GM19240 (cell line): ENCODE data around the gene TADA2A.

ENCODE experiments used
- DNase-seq: peaks from one replicate; pipeline ENCODE4 v3.0.0; 2011; ENCODE audit warnings: low spot score; ENCODE audit not compliant: insufficient read length

Gene TADA2A, protein sequence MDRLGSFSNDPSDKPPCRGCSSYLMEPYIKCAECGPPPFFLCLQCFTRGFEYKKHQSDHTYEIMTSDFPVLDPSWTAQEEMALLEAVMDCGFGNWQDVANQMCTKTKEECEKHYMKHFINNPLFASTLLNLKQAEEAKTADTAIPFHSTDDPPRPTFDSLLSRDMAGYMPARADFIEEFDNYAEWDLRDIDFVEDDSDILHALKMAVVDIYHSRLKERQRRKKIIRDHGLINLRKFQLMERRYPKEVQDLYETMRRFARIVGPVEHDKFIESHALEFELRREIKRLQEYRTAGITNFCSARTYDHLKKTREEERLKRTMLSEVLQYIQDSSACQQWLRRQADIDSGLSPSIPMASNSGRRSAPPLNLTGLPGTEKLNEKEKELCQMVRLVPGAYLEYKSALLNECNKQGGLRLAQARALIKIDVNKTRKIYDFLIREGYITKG

GRCh38 chr17:37406635-37407461, at the start of gene TADA2A, which contains the start of gene ACACA:
TSS of gene TADA2A (plus strand) at chr17:37406886. CDS start at chr17:37411366, 4,480 bp downstream.
TSS of gene ACACA (minus strand) at chr17:37406836. CDS start at chr17:37406299, 537 bp downstream.
- DNase-seq: peak; percentile 73

DNA sequence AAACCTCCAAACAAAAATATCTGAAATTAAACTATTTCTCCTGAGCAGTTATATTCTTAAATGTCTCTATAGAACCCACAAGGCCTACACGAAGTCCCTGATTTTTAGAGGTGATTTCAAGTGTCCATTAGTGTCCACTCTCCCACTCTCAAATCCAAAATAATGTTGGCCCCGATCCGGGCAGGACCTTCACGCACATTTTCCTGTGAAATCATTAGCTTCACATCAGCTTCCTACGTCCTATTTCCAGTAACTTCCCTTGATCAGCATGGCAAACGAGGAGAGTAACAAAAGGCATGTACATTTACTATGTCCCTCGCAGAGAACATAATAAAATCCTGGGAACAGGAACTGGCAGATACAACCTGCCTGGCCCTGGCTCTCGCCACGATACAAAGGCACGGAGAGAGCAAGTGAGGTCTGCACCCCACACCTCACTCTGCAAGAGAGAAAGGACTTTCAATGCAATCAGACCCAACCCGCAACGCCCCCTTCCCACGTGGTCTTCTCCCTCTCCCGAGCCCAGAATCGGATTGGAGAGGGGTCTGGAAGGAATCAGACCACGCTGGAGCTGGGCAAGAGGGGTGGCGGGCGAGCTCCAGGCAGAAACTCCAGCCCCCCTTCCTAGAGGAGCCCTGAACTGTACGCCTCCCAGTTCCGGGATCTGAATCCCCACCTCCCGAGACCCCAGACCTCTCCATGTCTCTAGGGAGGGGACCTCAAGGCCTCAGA, 48.4 kb upstream of the TADA2A start:
- peak; percentile 32 for DNase-seq

GRCh38 chr17:37358830-37359681, 47.6 kb upstream of the TADA2A start:
- peak; percentile 96 for DNase-seq

DNA sequence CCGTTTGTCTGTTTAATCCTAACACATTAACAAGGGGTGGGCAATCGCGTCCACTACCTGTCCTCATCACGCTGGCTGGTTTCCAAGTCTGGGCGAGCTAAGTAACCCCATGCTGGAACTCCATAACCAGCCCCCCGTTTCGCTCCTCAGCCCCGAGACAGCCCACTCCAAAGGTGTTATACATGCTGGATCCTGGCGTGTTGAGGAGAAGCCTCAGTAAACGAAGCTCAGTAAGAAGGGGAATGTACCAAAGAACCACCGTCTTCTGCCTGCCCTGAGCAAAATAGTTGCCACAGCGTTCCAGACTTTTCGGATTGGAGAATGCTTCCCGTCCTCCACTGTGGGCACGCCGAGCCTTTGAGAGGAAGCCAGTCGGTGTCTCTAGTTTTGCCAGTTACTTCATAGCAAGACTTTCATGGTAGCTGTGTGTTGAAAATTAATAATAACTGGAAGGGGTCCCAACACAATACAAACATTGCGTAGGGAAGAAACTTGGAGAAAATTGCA, 47.0 kb upstream of the TADA2A start:
- no peak for DNase-seq

GRCh38 chr17:37360632-37361031, 46.1 kb upstream of the TADA2A start:
- no peak for DNase-seq

DNA sequence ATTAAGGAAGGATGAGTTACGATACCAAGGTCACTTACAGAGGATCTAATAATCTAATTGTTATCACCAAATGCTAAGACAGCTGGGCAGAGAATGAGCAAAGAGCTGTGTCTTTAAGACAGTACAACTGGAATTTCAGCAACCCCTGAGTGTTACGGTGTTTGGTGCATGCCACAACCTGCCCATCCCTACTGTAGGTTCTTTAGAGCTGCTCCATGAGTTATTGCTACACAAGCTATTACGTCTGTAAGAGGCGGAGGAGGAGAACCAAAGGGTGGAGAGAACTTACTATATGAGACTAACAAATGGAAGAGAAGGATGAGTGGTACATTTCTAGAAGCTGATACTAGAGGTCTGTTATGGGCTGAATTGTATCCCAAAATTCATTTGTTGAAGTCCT, 45.1 kb upstream of the TADA2A start:
- no peak for DNase-seq

DNA sequence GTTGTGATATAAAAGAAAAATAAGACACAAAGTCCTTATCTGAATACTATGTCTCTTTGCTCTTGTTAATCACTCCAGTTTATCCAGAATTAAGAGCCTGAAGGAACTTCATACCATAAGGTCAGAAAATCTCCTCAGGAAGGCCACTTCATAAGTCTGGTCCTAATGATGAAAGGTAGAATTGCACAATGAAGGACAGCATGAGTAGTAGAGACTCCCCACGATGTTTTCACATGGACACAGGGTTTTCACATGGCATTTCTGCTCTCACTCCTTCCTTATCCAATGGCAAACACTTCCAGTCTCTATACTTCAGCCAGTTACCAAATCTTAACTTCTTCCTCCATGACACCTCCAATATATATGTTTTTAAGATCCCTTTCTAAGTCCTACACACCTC, 41.1 kb upstream of the TADA2A start:
- DNase-seq: no peak

DNA sequence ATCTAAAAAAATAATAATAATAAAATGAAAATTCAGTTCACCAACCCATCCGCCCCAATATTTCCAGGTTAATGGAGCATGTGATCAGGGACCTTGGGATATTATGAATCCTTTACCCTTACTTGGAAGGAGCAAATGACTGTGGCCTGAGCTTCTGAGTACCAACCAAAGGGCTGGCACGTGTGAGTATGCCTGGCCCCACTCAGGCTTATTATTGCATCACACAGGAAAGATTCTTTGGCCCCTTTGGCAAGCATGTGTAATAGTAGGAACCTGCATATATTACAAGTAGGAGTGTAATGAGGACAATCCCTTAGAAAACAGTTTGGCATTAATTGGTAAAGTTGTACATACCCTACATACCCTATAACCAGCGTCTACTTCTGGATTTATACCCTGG, 38.1 kb upstream of the TADA2A start:
- no peak for DNase-seq

DNA sequence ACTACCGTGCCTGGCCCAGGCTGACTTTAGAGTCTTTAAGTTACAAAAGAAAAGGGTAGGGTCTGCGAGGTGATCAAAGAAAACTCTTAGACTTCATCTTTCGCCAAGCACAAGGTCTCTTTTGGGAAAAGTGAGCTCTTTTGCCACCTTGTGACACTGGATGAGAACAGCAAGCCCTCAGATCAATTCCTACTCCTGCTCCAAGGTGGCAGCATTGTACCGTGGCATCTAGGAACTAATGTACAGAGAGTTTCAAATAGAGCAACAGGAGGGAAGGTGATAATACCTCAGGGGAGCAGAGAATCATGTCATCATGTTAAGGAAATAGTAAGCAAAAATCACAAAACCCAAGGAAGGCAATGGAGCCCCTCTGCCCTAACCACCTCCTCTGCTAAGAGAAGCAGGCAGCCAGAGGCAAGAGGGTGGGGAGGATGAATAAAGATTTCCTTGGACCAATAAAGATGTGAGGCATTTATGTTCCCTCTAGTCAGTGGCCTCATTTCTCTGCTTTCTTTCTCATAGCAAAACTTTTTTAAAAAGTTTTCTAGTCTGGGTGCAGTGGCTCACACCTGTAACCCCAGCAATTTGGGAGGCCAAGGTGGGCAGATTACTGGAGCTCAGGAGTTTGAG, 33.0 kb upstream of the TADA2A start:
- DNase-seq: peak; percentile 41

DNA sequence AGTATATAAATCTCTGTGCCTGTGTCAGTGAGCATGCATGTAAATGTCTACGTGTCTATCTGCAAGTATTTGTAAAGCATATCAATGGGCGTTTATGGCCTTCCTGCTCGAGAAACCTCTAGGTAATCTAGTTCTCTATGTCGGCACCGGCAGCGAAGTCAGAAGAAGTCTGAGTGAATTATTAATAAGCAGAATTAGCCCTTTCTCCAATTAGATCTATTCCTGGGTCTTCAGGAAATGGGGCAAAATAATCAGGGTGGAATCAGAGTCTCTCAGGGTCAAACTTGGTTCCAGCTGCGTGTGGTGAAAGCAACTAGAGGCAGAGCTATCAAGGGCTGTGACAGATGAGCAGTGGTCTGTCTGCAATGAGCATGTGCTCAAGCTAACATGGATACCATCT, 31.0 kb upstream of the TADA2A start, which contains the start of gene C17orf78:
C17orf78 (plus strand) TSS at position 280 of the 400 bp plus-strand sequence; CDS start at position 388, 108 bp downstream.
- no peak for DNase-seq

- no peak for DNase-seq
Measured at GRCh38 chr17:37382056-37382455, 24.6 kb upstream of the TADA2A start.

- no peak for DNase-seq
Measured at GRCh38 chr17:37384560-37385149, 22.0 kb upstream of the TADA2A start.

GRCh38 chr17:37385474-37385990, 21.2 kb upstream of the TADA2A start:
- DNase-seq: no peak

DNA sequence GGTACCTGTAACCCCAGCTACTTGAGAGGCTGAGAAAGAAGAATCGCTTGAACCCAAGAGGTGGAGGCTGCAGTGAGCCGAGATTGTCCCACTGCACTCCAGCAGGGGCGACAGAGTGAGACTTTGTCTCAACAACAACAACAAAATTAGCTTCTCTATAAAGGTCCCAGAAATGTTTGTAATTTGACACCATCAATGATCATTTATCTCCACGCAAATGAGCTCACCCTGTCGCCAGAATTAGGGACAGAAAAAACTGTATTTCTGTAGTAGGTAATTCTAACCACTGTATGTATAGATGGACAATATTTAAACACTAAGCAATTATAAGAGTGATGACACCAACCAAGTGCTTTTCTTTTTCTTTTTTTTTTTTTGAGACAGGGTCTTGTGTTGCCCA, 20.2 kb upstream of the TADA2A start:
- no peak for DNase-seq

- DNase-seq: no peak
Measured at GRCh38 chr17:37388266-37388665, 18.4 kb upstream of the TADA2A start.

GRCh38 chr17:37389160-37389559, 17.5 kb upstream of the TADA2A start:
- no peak for DNase-seq

DNA sequence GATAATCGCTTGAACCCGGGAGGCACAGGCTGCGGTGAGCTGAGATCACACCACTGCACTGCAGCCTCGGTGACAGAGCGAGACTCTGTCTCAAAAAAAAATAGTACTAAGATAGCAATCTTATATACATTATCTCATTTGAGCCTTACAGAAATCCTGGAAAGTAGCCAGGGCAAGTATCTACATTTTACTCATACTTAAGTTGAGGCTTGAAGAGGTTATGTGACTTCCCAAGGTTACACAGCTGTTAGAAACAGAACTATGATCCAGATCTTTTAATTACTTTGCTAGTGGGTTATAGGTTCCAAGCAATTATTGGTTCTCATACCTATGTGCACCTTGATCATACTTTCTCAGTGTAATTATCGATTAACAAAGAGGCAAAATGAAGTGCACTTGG, 15.5 kb upstream of the TADA2A start:
- DNase-seq: no peak

DNA sequence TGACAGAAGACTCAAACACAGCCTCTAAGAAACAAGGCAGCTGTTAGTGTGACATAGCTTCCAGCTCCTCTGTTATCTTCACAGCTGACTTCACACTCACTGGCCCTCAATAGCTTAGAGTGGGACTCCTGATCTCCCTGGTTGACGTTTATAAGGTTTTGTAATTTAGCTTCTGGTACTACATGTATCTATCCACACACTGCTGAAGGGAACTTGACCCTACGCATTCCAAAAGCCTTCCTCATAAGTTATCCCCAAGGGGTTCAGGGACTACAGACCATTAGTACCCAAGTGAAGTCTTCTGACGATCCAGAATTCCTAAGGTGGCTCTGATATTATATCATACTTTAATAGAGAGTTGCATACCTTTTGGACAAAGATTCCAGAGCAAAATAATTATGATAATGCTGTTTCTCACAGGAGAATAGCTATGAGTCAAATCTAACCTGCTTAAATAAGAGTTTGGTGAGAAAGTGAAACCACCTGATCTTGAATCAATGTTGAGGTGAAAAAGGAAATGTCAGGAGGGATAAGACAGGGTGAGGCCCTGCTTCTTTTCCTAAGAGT, 14.6 kb upstream of the TADA2A start:
- no peak for DNase-seq

GRCh38 chr17:37393352-37393751, 13.3 kb upstream of the TADA2A start:
- no peak for DNase-seq
